ENCODE measurements around the gene LMO4. TPM values are rescaled to one million over a fixed set of nuclear protein-coding genes. Genes with fewer than 3 reads are reported as not detected.

Gene LMO4
- total and polyA plus RNA-seq, 10 of the 15 experiments (the other 5 are each of a cell fraction or from before 2014, with no cell fraction given), result 3.8 to 76.6 (median 20.7) TPM

- no peak for TF ChIP-seq E2F8 (IDR thresholded peaks at IDR 0.05; ENCODE audit: low read depth, partially characterized antibody)
- TF ChIP-seq E4F1 (IDR thresholded peaks at IDR 0.05; ENCODE audit: borderline replicate concordance, partially characterized antibody), result no peak
Measured at GRCh38 chr1:87291107-87291506, 37.6 kb upstream of the LMO4 start (continued).

GRCh38 chr1:87292684-87293493 lies 35.8 kb upstream of the LMO4 start:
- peak; percentile 87 for ATAC-seq

More at GRCh38 chr1:87292684-87293493, 35.8 kb upstream of the LMO4 start:
- Histone ChIP-seq H3K27ac (ENCODE audit: control insufficient read depth, insufficient read depth) (no peak overlapping the region), H3K9ac (ENCODE audit: control insufficient read depth, insufficient read depth, low read length) (no peak overlapping the region), H3K4me3 (no peak overlapping the region), H3K9me3 (replicated peaks; ENCODE audit: control insufficient read depth, insufficient read depth, low read length) (no peaks in the 10 kb centered on the region), H3K79me2 (ENCODE audit: control insufficient read depth, insufficient read depth, low read length) (no peaks in the 10 kb centered on the region), H2AFZ (ENCODE audit: control insufficient read depth, low read depth, low read length) (no peak overlapping the region), H4K20me1 (ENCODE audit: control insufficient read depth, insufficient read depth) (no peaks in the 10 kb centered on the region), H3K36me3 (ENCODE audit: control insufficient read depth in 2 of 2, insufficient read depth in 2 of 2, low read length in 1 of 2) (no peaks in the 10 kb centered on the region), H3K27me3 (replicated peaks in 1 of 2; ENCODE audit: control insufficient read depth in 2 of 2, insufficient read depth in 2 of 2, low read length in 1 of 2) (no peaks in the 10 kb centered on the region), H3K4me2 (ENCODE audit: control insufficient read depth, insufficient read depth) (no peak overlapping the region), H3K4me1 (ENCODE audit: control insufficient read depth, insufficient read depth, low read length) (no peaks in the 10 kb centered on the region)
- intact Hi-C loops (cut with micrococcal nuclease; ENCODE audit: unreplicated experiment), result loop anchor here (1.0 to 10.0 kb wide), 6 partner anchors 141 to 1009 kb away; no protein-coding TSS in a partner anchor
- in situ Hi-C loops (cut with MboI), result loop anchor here (10.0 kb wide), 2 partner anchors 158 to 662 kb away; no protein-coding TSS in a partner anchor
- no TSS peak for BruUV-seq (replicated peaks)
- RAD21 ChIA-PET (ENCODE audit: unreplicated experiment), result interaction anchor here (0.6 to 2.3 kb wide), 13 partner anchors 9 to 1009 kb away, joined by 3 to 14 read pairs (median 4); no protein-coding TSS in a partner anchor
- FAIRE-seq (peak; percentile 90), DNase-seq (ENCODE audit: low read depth, low spot score) (no peak)
- TF ChIP-seq CTCF (IDR thresholded peaks at IDR 0.05 in 2 of 3, conservative IDR thresholded peaks at IDR 0.05 in 1 of 3; ENCODE audit: control insufficient read depth in 2 of 3, extremely low read depth in 1 of 3, insufficient read depth in 1 of 3, low read depth in 3 of 3, low read length in 3 of 3), result peak; percentile 61 to 76 (median 74)
- no peak for TF ChIP-seq RBBP5 (conservative IDR thresholded peaks at IDR 0.05)
- no peak for TF ChIP-seq EP300 (IDR thresholded peaks at IDR 0.05; ENCODE audit: borderline replicate concordance in 1 of 2, control insufficient read depth in 1 of 2, low read depth in 2 of 2, low read length in 2 of 2)
- TF ChIP-seq RAD21 (IDR thresholded peaks at IDR 0.05; ENCODE audit: insufficient read depth, low read depth, low read length), result peak; percentile 86
- TF ChIP-seq SP1 (IDR thresholded peaks at IDR 0.05; ENCODE audit: low read depth, low read length), result no peak
- TF ChIP-seq SMC3 (IDR thresholded peaks at IDR 0.05; ENCODE audit: borderline replicate concordance, low read length), result peak; percentile 77; the same call in 1 of the 2 replicates
- SMC1A ChIA-PET (ENCODE audit: uncharacterized antibody, unreplicated experiment), result interaction anchor here (0.8 to 4.5 kb wide), 14 partner anchors 9 to 888 kb away, joined by 3 to 30 read pairs (median 4); no protein-coding TSS in a partner anchor
- POLR2A ChIA-PET, result interaction anchor here (0.5 to 0.6 kb wide), 2 partner anchors 43 to 662 kb away, joined by 3 to 4 read pairs; no protein-coding TSS in a partner anchor
- WGBS (ENCODE audit: insufficient coverage, insufficient replicate concordance, low lambda C conversion rate, missing lambda C conversion rate), result 26% methylated on average over 9 of the region's 9 CpGs
- CTCF ChIA-PET, result interaction anchor here (0.6 to 4.3 kb wide), 37 partner anchors 9 to 887 kb away, joined by 3 to 46 read pairs (median 4); no protein-coding TSS in a partner anchor
